SU-DHL-6 (cell line): ENCODE data around the gene UNC13B.

ENCODE experiments used
- CTCF ChIP-seq: fragments of 200-600 bp; sonication (generic); IDR thresholded peaks from one replicate; pipeline ENCODE4 v1.5.1; 2017; ENCODE audit warnings: antibody characterized with exemption, mild to moderate bottlenecking, low read length, moderate library complexity; ENCODE audit not compliant: insufficient read depth, poor library complexity, severe bottlenecking
- EZH2phosphoT487 ChIP-seq: fragments of 200-600 bp; sonication (generic), shearing (Covaris generic); conservative IDR thresholded peaks from 2 replicates; pipeline ENCODE4 v1.6.1; 2018; ENCODE audit warnings: mild to moderate bottlenecking, antibody characterized with exemption, low read length, moderate library complexity, mixed read lengths

- no peak for TF ChIP-seq EZH2phosphoT487
- TF ChIP-seq CTCF: no peak
Measured at GRCh38 chr9:35229779-35230143, 68.0 kb downstream of the UNC13B start.
